OCI-LY1 (cell line): Measurements from ENCODE around the gene MCCC1.

Experiments
- H2AFZ ChIP-seq: fragments of 200-600 bp; sonication (generic), shearing (Covaris generic); 2 replicates; pipeline ENCODE4 v1.6.0; 2014; ENCODE audit warnings: antibody characterized with exemption, mild to moderate bottlenecking, low read length
- H3F3A ChIP-seq: fragments of 200-600 bp; sonication (generic), shearing (Covaris generic); 2 replicates; pipeline ENCODE4 v1.6.0; 2014; ENCODE audit warnings: mild to moderate bottlenecking, antibody characterized with exemption, low read length, moderate library complexity; ENCODE audit not compliant: insufficient read depth
- H3K27ac ChIP-seq: fragments of 200-600 bp; sonication (generic); 2 replicates; pipeline ENCODE4 v1.5.1; 2014; ENCODE audit warnings: low read length, mixed run types, mild to moderate bottlenecking, low read depth; ENCODE audit not compliant: poor library complexity, severe bottlenecking
- H3K27me3 ChIP-seq: fragments of 200-600 bp; sonication (generic); 2 replicates; pipeline ENCODE4 v1.6.0; 2014; ENCODE audit warnings: antibody characterized with exemption, mild to moderate bottlenecking, low read length, moderate library complexity; ENCODE audit not compliant: insufficient read depth
- H3K36me3 ChIP-seq: fragments of 200-600 bp; sonication (generic); 2 replicates; pipeline ENCODE4 v1.6.1; 2014; ENCODE audit warnings: mild to moderate bottlenecking, antibody characterized with exemption, low read length, moderate library complexity, mixed read lengths; ENCODE audit not compliant: insufficient read depth
- H3K4me1 ChIP-seq: fragments of 200-600 bp; sonication (generic); 2 replicates; pipeline ENCODE4 v1.5.1; 2014; ENCODE audit warnings: mild to moderate bottlenecking, low read length, moderate library complexity; ENCODE audit not compliant: insufficient read depth, severe bottlenecking
- H3K4me2 ChIP-seq: fragments of 200-600 bp; sonication (generic), shearing (Covaris generic); 2 replicates; pipeline ENCODE4 v1.6.1; 2014; ENCODE audit warnings: low read length
- H3K4me3 ChIP-seq: fragments of 200-600 bp; sonication (generic); 2 replicates; pipeline ENCODE4 v1.5.1; 2014; ENCODE audit warnings: low read length, low read depth, mild to moderate bottlenecking, mixed read lengths; ENCODE audit not compliant: poor library complexity, severe bottlenecking
- H3K79me2 ChIP-seq: fragments of 200-600 bp; shearing (Covaris generic); 2 replicates; pipeline ENCODE4 v1.6.1; 2016; ENCODE audit warnings: mixed run types, low read length, mixed read lengths; ENCODE audit not compliant: insufficient read depth
- H3K9ac ChIP-seq: fragments of 200-600 bp; sonication (generic), shearing (Covaris generic); 2 replicates; pipeline ENCODE4 v1.6.1; 2014; ENCODE audit warnings: mild to moderate bottlenecking, low read length, mixed read lengths
- H3K9me2 ChIP-seq: fragments of 200-600 bp; sonication (generic), shearing (Covaris generic); 2 replicates; pipeline ENCODE4 v1.6.1; 2014; ENCODE audit warnings: low read depth, mild to moderate bottlenecking, low read length, mixed read lengths
- H3K9me3 ChIP-seq: fragments of 200-600 bp; shearing (Covaris generic); 2 replicates; pipeline ENCODE4 v1.6.1; 2014; ENCODE audit warnings: low read length, mixed read lengths
- H4K20me1 ChIP-seq: fragments of 200-600 bp; sonication (generic), shearing (Covaris generic); 2 replicates; pipeline ENCODE4 v1.6.0; 2016; ENCODE audit warnings: mild to moderate bottlenecking, low read length; ENCODE audit not compliant: insufficient read depth
- CTCF ChIP-seq: fragments of 200-600 bp; sonication (generic), shearing (Covaris generic); IDR thresholded peaks from 2 replicates; pipeline ENCODE4 v1.5.1; 2017; ENCODE audit warnings: mild to moderate bottlenecking, antibody characterized with exemption, low read length, moderate library complexity, mixed read lengths
- EZH2 ChIP-seq: fragments of 200-600 bp; sonication (generic), shearing (Covaris generic); IDR thresholded peaks from 2 replicates; pipeline ENCODE4 v1.8.0; 2017; ENCODE audit warnings: borderline replicate concordance, mixed run types, mild to moderate bottlenecking, antibody characterized with exemption, low read length, moderate library complexity, mixed read lengths

MCCC1 gene

GRCh38 chr3:183032880-183033555 lies 66.3 kb downstream of the MCCC1 start:
- Histone ChIP-seq H3K9me2 (no peaks in the 10 kb centered on the region), H3K27ac (no peak overlapping the region), H3K4me1 (no peaks in the 10 kb centered on the region), H3K9ac (no peak overlapping the region), H3K36me3 (peaks cover 74% of the 10 kb centered on the region), H3K27me3 (no peaks in the 10 kb centered on the region), H3K9me3 (no peaks in the 10 kb centered on the region), H3K4me3 (no peak overlapping the region), H3F3A (no peaks in the 10 kb centered on the region), H2AFZ (no peak overlapping the region), H3K79me2 (no peaks in the 10 kb centered on the region), H3K4me2 (no peak overlapping the region), H4K20me1 (no peaks in the 10 kb centered on the region)
- TF ChIP-seq CTCF (no peak), EZH2 (no peak)

- H3F3A ChIP-seq = no peaks in the 10 kb centered on the region
- H3K79me2 ChIP-seq = no peaks in the 10 kb centered on the region
- peaks cover 66% of the 10 kb centered on the region for H3K36me3 ChIP-seq
- no peak overlapping the region for H3K27ac ChIP-seq
- no peaks in the 10 kb centered on the region for H3K4me1 ChIP-seq
- H3K4me3 ChIP-seq = no peak overlapping the region
- H4K20me1 ChIP-seq = no peaks in the 10 kb centered on the region
- TF ChIP-seq EZH2 (no peak), CTCF (no peak)
- no peaks in the 10 kb centered on the region for H3K9me3 ChIP-seq
- no peaks in the 10 kb centered on the region for H3K9me2 ChIP-seq
- H3K9ac ChIP-seq = no peak overlapping the region
- no peak overlapping the region for H3K4me2 ChIP-seq
- H2AFZ ChIP-seq = no peak overlapping the region
- no peaks in the 10 kb centered on the region for H3K27me3 ChIP-seq
Observed at GRCh38 chr3:183031826-183032225, 67.5 kb downstream of the MCCC1 start.

- Histone ChIP-seq H3K9ac (no peak overlapping the region), H3K27ac (no peak overlapping the region), H3K9me3 (no peaks in the 10 kb centered on the region), H2AFZ (no peak overlapping the region), H3F3A (no peaks in the 10 kb centered on the region), H3K36me3 (peaks cover 67% of the 10 kb centered on the region), H3K4me1 (no peaks in the 10 kb centered on the region), H3K4me3 (no peak overlapping the region), H3K4me2 (no peak overlapping the region), H4K20me1 (no peaks in the 10 kb centered on the region), H3K27me3 (no peaks in the 10 kb centered on the region), H3K79me2 (no peaks in the 10 kb centered on the region), H3K9me2 (no peaks in the 10 kb centered on the region)
- no peak for TF ChIP-seq CTCF
- TF ChIP-seq EZH2 = no peak
Observed at GRCh38 chr3:183028416-183028815, 70.9 kb downstream of the MCCC1 start.
